SU-DHL-6 (cell line): ENCODE measurements around the gene PADI4.

Source experiments
- CTCF ChIP-seq: fragments of 200-600 bp; sonication (generic); IDR thresholded peaks from one replicate; pipeline ENCODE4 v1.5.1; 2017; ENCODE audit warnings: antibody characterized with exemption, mild to moderate bottlenecking, low read length, moderate library complexity; ENCODE audit not compliant: insufficient read depth, poor library complexity, severe bottlenecking
- EZH2phosphoT487 ChIP-seq: fragments of 200-600 bp; sonication (generic), shearing (Covaris generic); conservative IDR thresholded peaks from 2 replicates; pipeline ENCODE4 v1.6.1; 2018; ENCODE audit warnings: mild to moderate bottlenecking, antibody characterized with exemption, low read length, moderate library complexity, mixed read lengths

GRCh38 chr1:17308593-17308992 lies 596 bp downstream of the PADI4 start:
- no peak for TF ChIP-seq CTCF
- no peak for TF ChIP-seq EZH2phosphoT487
